Activated B cell treated with CpG ODN at 0.5 μM for 24 hours (primary cell): ENCODE data around the gene ROR2. TPM values are rescaled to one million over a fixed set of nuclear protein-coding genes. Genes with fewer than 3 reads are reported as not detected.

Source experiments
- ATAC-seq: fragments of 200-7000 bp; cut with Tn5 transposase; one replicate; pipeline ENCODE4 v1.10.0; 2021; ENCODE audit warnings: low read depth, mild to moderate bottlenecking, moderate library complexity
- CTCF ChIA-PET: fragments of 350-600 bp; sonication (Branson Sonifier 250); formaldehyde crosslinking; loops from one replicate; lab custom pipeline; 2021; ENCODE audit warnings: antibody characterized with exemption; lab: Charles Lee
- POLR2A ChIA-PET: fragments of 350-600 bp; sonication (Branson Sonifier 250); formaldehyde crosslinking; loops from one replicate; lab custom pipeline; 2021; ENCODE audit warnings: antibody characterized with exemption; lab: Charles Lee
- DNase-seq: peaks from one replicate; pipeline ENCODE4 v3.0.0; 2022
- H3K27ac Mint-ChIP-seq: one replicate; pipeline ENCODE4 v1.8.0; 2020; ENCODE audit warnings: mixed read lengths
- H3K27me3 Mint-ChIP-seq: one replicate; pipeline ENCODE4 v1.8.0; 2021; ENCODE audit warnings: mixed read lengths
- H3K36me3 Mint-ChIP-seq: one replicate; pipeline ENCODE4 v1.8.0; 2021; ENCODE audit warnings: low read depth, mixed read lengths
- H3K4me1 Mint-ChIP-seq: one replicate; pipeline ENCODE4 v1.8.0; 2021; ENCODE audit warnings: mixed read lengths
- H3K4me3 Mint-ChIP-seq: one replicate; pipeline ENCODE4 v1.8.0; 2020; ENCODE audit warnings: mild to moderate bottlenecking, mixed read lengths
- H3K9me3 Mint-ChIP-seq: one replicate; pipeline ENCODE4 v1.8.0; 2020; ENCODE audit warnings: mixed read lengths
- intact Hi-C: fragments of 100-400 bp; cut with micrococcal nuclease; formaldehyde crosslinking; loops from one replicate; pipeline ENCODE4 v1.15.1; 2024
- total RNA-seq: library from RNA; stranded (reverse); gene quantifications from 2 replicates; pipeline ENCODE4 v1.2.3, GENCODE V29; 2022
- TF ChIP-seq, protein P1 (sequence below): fragments of 200-600 bp; IDR thresholded peaks from one replicate; pipeline ENCODE4 v1.8.0; 2022; ENCODE audit warnings: antibody characterized with exemption, mild to moderate bottlenecking

The ROR2 gene
- total RNA-seq, 1 donor from 2014 or later = not detected

DNA sequence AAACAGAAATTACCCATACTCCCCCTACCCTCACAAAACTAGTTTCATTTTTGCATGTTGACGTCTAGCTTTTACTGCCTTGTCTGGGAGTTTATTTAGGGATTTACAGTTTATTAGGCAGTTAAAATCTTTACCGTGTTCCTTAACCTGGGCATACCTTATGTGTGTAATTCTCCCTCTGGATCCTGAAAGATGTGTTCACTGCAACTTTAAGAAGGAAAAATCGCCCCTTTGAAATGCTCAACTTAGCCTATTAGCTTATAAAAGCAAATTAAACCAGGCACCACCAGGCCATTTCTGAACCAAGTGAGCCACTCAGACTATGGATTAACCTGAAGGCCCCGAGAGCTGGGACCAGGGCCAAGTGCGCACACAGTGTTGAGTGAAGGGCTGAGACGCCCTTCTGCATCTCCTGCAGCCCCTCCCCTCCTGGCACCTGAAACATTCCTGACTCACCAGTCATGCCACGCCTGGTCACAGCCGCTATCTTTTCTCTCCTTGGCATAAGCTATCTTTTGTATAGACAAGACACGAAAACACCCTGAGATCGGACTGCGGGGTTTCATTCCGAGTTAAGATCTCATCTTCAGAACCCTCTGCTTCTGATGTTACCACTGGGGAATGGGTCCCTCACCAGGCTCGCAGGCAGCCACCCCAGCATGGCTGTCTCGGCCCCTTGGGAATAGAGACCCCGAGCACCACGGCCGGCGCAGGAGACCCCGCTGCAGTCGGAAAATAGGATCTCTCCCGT, 111.9 kb downstream of the ROR2 start:
- DNase-seq (no peak), ATAC-seq (no peak)
- POLR2A ChIA-PET = no interaction called here
- CTCF ChIA-PET = no interaction called here
- no peak overlapping the region for H3K27ac Mint-ChIP-seq
- H3K4me3 Mint-ChIP-seq = no peak overlapping the region
- H3K36me3 Mint-ChIP-seq = no peaks in the 10 kb centered on the region
- H3K27me3 Mint-ChIP-seq = peaks cover 20% of the 10 kb centered on the region
- intact Hi-C loops = no loop called here
- no peaks in the 10 kb centered on the region for H3K9me3 Mint-ChIP-seq
- peaks cover 24% of the 10 kb centered on the region for H3K4me1 Mint-ChIP-seq
- TF ChIP-seq, protein P1, sequence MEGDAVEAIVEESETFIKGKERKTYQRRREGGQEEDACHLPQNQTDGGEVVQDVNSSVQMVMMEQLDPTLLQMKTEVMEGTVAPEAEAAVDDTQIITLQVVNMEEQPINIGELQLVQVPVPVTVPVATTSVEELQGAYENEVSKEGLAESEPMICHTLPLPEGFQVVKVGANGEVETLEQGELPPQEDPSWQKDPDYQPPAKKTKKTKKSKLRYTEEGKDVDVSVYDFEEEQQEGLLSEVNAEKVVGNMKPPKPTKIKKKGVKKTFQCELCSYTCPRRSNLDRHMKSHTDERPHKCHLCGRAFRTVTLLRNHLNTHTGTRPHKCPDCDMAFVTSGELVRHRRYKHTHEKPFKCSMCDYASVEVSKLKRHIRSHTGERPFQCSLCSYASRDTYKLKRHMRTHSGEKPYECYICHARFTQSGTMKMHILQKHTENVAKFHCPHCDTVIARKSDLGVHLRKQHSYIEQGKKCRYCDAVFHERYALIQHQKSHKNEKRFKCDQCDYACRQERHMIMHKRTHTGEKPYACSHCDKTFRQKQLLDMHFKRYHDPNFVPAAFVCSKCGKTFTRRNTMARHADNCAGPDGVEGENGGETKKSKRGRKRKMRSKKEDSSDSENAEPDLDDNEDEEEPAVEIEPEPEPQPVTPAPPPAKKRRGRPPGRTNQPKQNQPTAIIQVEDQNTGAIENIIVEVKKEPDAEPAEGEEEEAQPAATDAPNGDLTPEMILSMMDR = no peak

DNA sequence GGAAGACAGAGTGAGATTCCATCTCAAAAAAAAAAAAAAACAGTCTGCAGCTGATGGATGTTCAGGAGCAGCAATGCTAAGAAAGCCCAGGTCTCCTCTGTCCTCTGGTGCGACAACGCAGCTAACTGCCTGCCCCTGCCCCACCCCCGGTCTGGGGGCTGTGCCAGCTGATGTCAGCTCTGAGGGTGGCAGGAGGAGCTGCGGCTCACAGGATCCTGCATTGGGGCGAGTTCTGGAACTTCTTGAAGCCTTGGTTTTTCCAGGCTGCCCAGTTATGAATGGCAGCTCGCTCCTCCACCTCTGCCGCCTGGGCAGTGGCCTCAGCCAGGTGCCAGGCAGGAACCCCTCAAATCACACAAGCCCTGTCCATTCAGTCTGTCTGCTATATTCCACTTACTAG, 113.5 kb downstream of the ROR2 start:
- ChIA-PET CTCF (no interaction called here), POLR2A (no interaction called here)
- H3K4me1 Mint-ChIP-seq = peaks cover 24% of the 10 kb centered on the region
- TF ChIP-seq, protein P1 = no peak
- intact Hi-C loops = no loop called here
- no peaks in the 10 kb centered on the region for H3K36me3 Mint-ChIP-seq
- no peaks in the 10 kb centered on the region for H3K9me3 Mint-ChIP-seq
- H3K27me3 Mint-ChIP-seq = peaks cover 13% of the 10 kb centered on the region
- no peak overlapping the region for H3K4me3 Mint-ChIP-seq
- DNase-seq (no peak), ATAC-seq (no peak)
- H3K27ac Mint-ChIP-seq = no peak overlapping the region

DNA sequence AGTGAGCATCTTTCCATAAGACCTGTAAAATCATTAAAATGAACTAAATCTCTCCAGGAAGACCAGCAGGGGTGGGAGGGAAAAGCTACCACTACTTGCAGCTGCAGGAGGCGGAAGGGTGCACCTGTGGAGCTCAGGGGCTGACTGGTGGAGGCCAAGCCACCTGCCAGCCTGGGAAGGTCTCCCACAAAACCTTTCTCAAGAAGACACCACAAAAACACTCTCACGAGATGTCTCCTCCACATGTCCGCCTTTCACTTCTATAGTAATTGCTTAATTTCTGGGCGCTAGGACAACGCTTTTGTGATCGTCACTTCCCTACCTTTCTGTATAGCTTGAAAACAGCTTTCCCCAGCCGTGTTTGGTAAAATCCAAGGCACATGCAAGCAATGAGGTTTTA, 114.4 kb downstream of the ROR2 start:
- DNase-seq (no peak), ATAC-seq (no peak)
- TF ChIP-seq, protein P1 = no peak
- H3K27me3 Mint-ChIP-seq = peaks cover 13% of the 10 kb centered on the region
- H3K36me3 Mint-ChIP-seq = no peaks in the 10 kb centered on the region
- H3K9me3 Mint-ChIP-seq = no peaks in the 10 kb centered on the region
- POLR2A ChIA-PET = no interaction called here
- no peak overlapping the region for H3K4me3 Mint-ChIP-seq
- H3K27ac Mint-ChIP-seq = no peak overlapping the region
- CTCF ChIA-PET = no interaction called here
- peaks cover 24% of the 10 kb centered on the region for H3K4me1 Mint-ChIP-seq
- intact Hi-C loops = no loop called here

DNA sequence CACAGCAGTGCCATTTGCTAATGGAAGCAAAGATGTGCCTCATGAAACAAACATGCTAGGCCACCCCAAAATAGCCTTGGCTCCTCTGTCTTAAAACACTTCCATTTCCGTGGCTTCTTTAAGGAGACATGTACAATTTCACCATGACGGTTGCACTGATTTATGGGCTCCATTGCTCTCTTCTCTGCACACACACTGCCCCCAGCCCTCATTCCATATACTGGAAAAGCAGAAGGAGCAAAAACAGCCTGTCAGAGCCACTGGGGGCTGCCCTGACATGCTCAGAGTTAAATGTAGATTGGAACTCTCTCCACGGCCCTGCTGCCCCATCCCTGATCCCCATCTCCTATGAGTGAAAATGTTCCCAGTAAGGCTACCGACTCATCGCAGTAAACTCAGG, 114.8 kb downstream of the ROR2 start:
- Mint-ChIP-seq H3K4me3 (no peak overlapping the region), H3K27me3 (peaks cover 11% of the 10 kb centered on the region), H3K9me3 (no peaks in the 10 kb centered on the region), H3K27ac (no peak overlapping the region), H3K4me1 (peaks cover 22% of the 10 kb centered on the region), H3K36me3 (no peaks in the 10 kb centered on the region)
- TF ChIP-seq, protein P1 = no peak
- DNase-seq = no peak
- ChIA-PET CTCF (no interaction called here), POLR2A (no interaction called here)
- ATAC-seq = no peak
- intact Hi-C loops = no loop called here

DNA sequence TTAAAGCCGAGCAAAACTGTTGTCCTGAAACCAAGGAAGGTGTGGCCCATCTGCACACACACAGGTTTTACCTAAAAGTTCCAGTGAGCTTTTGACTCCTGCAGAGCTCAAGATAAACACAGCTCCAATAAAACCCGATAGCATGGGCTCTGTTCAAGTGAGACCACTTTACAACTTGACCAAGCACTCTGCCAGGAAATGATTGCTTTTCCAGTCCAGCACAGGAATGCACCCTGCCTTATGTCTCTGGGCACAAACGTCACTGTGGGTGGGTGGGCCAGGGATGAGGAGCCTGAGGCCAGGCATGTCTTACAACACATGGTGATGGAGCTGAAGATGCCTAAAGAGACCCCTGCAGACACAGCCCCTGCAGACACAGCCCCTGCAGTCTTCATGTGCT, 115.3 kb downstream of the ROR2 start:
- POLR2A ChIA-PET = no interaction called here
- intact Hi-C loops = no loop called here
- no peaks in the 10 kb centered on the region for H3K36me3 Mint-ChIP-seq

More for the DNA sequence above, 115.3 kb downstream of the ROR2 start:
- H3K9me3 Mint-ChIP-seq = no peaks in the 10 kb centered on the region
- CTCF ChIA-PET = no interaction called here
- H3K4me3 Mint-ChIP-seq = no peak overlapping the region
- DNase-seq = no peak
- H3K27ac Mint-ChIP-seq = no peak overlapping the region
- TF ChIP-seq, protein P1 = no peak
- peaks cover 18% of the 10 kb centered on the region for H3K4me1 Mint-ChIP-seq
- H3K27me3 Mint-ChIP-seq = peaks cover 8% of the 10 kb centered on the region
- ATAC-seq = no peak
